Measurements from ENCODE around the gene GYG2.
"Not testable (repeated sequence)": the region's sequence is repeated elsewhere in the genome, so short reads cannot be mapped to it uniquely, and the experiment has no call there.

Gene GYG2

DNA sequence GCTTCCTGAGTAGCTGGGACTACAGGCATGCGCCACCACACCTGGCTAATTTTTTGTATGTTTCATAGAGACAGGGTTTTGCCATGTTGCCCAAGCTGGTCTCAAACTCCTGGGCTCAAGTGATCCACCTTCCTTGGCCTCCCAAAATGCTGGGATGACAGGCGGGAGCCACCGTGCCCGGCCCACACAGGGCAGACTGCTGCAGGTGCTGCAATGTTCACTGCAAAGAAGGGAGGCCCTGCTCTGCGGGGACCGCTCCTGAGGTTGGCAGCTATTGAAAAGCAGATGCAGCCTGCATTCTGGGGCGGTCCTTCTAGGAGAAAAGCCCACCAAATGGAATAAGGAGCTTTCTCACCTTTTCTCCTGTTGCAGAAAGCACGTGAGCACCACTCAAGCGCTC, 95.4 kb downstream of the GYG2 start:
- no peak overlapping the region for H3K4me3 ChIP-seq (replicated peaks in 1 of 2; ENCODE audit: low read depth in 2 of 2, low read length in 2 of 2)
- DNase-seq (ENCODE audit: low read depth in 2 of 2) = no peak
- no peak for TF ChIP-seq CTCF (IDR thresholded peaks at IDR 0.05; ENCODE audit: low read depth, low read length)

DNA sequence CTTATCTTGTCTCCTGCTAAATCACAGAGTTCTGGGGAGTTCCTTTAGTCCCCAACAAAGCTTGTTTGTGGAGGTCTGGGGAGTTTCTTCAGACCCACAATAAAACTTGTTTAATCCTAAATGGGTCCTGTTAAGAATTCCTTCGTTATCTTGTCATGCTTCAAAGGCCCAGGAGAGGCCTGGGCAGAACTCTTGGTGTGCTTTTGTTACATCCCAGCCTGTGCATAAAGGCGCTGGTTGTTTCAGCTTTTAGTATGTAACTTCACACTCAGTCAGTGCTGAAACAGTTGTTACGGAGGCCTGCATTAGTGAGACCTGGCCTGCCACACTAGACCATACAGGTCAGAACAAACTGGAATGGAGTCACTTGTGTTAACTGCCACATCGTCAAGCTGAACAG, 97.5 kb downstream of the GYG2 start:
- DNase-seq (ENCODE audit: low read depth in 2 of 2); H3K4me3 ChIP-seq (replicated peaks in 1 of 2; ENCODE audit: low read depth in 2 of 2, low read length in 2 of 2): not testable (repeated sequence)

DNA sequence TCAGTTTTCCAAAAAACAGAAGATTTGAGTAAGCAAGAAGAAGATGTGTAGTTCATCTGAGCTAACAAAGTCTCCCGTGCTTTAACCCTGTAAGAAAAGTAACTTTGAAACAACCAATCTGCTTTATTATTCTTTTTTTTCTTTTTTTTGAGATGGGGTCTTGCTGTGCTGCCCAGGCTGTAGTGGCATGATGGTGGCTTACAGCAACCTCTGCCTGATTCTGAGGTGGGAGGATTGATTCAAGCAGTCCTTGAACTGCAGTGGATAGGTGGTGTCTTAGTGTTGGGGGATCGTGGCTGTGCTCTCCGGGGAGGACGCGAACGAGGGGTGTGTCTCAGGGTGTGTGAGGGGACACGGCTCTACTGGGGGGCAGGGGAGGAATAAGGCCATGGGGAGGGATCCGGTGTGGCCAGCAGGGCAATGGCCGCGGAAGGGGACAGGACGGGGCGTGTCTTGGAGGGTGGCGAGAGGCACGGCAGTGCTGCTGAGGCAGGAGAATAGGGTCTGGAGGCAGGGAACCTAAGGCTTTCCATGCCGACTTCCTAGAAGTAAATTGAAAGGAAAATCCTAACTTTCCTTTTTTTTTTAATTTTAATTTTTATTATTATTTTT, 98.0 kb downstream of the GYG2 start:
- no peak overlapping the region for H3K4me3 ChIP-seq (replicated peaks in 1 of 2; ENCODE audit: low read depth in 2 of 2, low read length in 2 of 2)
- DNase-seq (ENCODE audit: low read depth in 2 of 2) = no peak
- no peak for TF ChIP-seq CTCF (IDR thresholded peaks at IDR 0.05; ENCODE audit: low read depth, low read length)

DNA sequence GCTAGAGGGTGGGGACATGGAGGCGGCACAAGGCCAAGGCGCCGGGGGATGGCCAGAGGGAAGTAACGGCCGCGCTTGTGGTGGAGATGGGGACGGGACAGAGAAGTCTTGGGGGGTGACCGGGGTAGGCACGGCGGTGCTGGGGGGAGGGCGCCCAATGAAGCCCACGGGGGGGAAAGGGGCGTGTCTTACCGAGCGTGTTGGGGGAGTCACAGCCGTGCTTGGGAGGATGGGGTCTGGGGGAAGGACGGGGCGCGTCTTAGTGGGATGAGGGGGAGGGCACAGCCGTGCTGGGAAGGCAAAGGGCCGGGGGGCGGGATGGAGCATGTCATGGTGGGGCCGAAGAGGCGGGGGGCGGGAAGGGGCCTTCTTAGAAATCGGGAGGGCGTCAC, 99.5 kb downstream of the GYG2 start:
- no peak for TF ChIP-seq CTCF (IDR thresholded peaks at IDR 0.05; ENCODE audit: low read depth, low read length)
- peak overlapping the region; percentile 65 to 75 for H3K4me3 ChIP-seq (replicated peaks in 1 of 2; ENCODE audit: low read depth in 2 of 2, low read length in 2 of 2)
- no peak for DNase-seq (ENCODE audit: low read depth in 2 of 2)

GRCh38 chrX:2928583-2929434, 100.1 kb downstream of the GYG2 start, which contains the start of gene ARSD:
TSS of gene ARSD (minus strand) at chrX:2929339. CDS start at chrX:2929275, 64 bp downstream.
- H3K4me3 ChIP-seq (replicated peaks in 1 of 2; ENCODE audit: low read depth in 2 of 2, low read length in 2 of 2) = peak within 1 kb of the TSS; percentile 65 to 75
- no peak for TF ChIP-seq CTCF (IDR thresholded peaks at IDR 0.05; ENCODE audit: low read depth, low read length)
- DNase-seq (ENCODE audit: low read depth in 2 of 2) = peak; percentile 90 to 95

- TF ChIP-seq CTCF (IDR thresholded peaks at IDR 0.05; ENCODE audit: low read depth, low read length) = no peak
- H3K4me3 ChIP-seq (replicated peaks in 1 of 2; ENCODE audit: low read depth in 2 of 2, low read length in 2 of 2) = no peak overlapping the region
- DNase-seq (ENCODE audit: low read depth in 2 of 2) = no peak
Measured at GRCh38 chrX:2931155-2931554, 102.4 kb downstream of the GYG2 start.

DNA sequence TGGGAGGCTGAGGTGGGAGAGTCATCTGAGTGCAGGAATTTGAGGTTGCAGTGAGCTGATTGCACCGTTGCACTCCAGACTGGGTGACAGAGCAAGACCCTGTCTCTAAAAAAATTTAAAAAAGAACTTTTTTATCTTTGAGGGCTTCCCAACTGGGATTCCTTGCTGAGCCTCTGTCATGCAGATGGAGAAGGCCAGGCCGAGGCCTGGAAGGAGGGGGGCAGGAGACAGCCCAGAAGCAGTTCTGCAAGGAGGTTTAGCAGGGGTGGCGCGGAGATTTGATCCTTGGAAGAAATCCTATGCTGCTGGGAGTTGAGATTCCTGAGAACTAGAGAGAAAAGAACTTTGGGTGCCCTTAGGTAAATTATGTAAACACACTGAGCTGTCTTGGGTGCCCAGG, 102.9 kb downstream of the GYG2 start:
- no peak for DNase-seq (ENCODE audit: low read depth in 2 of 2)
- H3K4me3 ChIP-seq (replicated peaks in 1 of 2; ENCODE audit: low read depth in 2 of 2, low read length in 2 of 2) = no peak overlapping the region
- no peak for TF ChIP-seq CTCF (IDR thresholded peaks at IDR 0.05; ENCODE audit: low read depth, low read length)
